H1 (cell line): ENCODE measurements around the gene BMERB1. TPM values are rescaled to one million over a fixed set of nuclear protein-coding genes. Genes with fewer than 3 reads are reported as not detected.

Experiments used
- CEBPB ChIP-seq: IDR thresholded peaks from 2 replicates; pipeline ENCODE4 v1.6.1; 2012; ENCODE audit warnings: low read depth, low read length
- JUN ChIP-seq: IDR thresholded peaks from 2 replicates; pipeline ENCODE4 v1.6.1; 2011; ENCODE audit warnings: low read depth, mild to moderate bottlenecking, improper control_type of control experiment, low read length
- NRF1 ChIP-seq: IDR thresholded peaks from 2 replicates; pipeline ENCODE4 v1.6.1; 2011; ENCODE audit warnings: mild to moderate bottlenecking, low read depth, low read length, improper control_type of control experiment
- RBBP5 ChIP-seq: IDR thresholded peaks from 2 replicates; pipeline ENCODE4 v1.7.1; 2012; ENCODE audit warnings: low read depth, mild to moderate bottlenecking, inconsistent platforms, low read length, moderate library complexity, borderline replicate concordance
- RFX5 ChIP-seq: IDR thresholded peaks from 2 replicates; pipeline ENCODE4 v1.6.1; 2011; ENCODE audit warnings: low read depth, low read length, improper control_type of control experiment, borderline replicate concordance
- polyA plus RNA-seq, 7 experiments: library from polyadenylated mRNA; depleted of rRNA in 3 of 7; stranded (reverse) in 5 of 7; unstranded in 2 of 7; fragments of >200 nt in 5 of 7; fragments of 200-250 nt in 2 of 7; gene quantifications; 1 replicate in 5 of 7; 2 replicates in 1 of 7; 4 replicates in 1 of 7; pipeline versions ENCODE4 v1.2.1 to v1.2.3, GENCODE V29; 2011 to 2013; ENCODE audit warnings: missing spikeins in 2 of 7, mixed read lengths in 2 of 7
- total RNA-seq: library from RNA; stranded (reverse); fragmentation: NEBNext Ultra II Directional; extraction: Animal tissue kit (Norgen Biotek cat#: 25700); gene quantifications from 2 replicates; pipeline ENCODE4 v1.2.1, GENCODE V29; 2021

Gene BMERB1
- total and polyA plus RNA-seq, 2 of the 8 experiments (the other 6 are each of a cell fraction or from before 2014, with no cell fraction given) = 23.5 to 27.1 TPM

GRCh38 chr16:15618392-15618791 lies 184.0 kb downstream of the BMERB1 start (continued):
- no peak for TF ChIP-seq RBBP5
- no peak for TF ChIP-seq CEBPB
- no peak for TF ChIP-seq JUN
- no peak for TF ChIP-seq NRF1
- TF ChIP-seq RFX5 = no peak
- TF ChIP-seq, all 59 proteins: peak for 0
